ENCODE results near the gene MEAK7. TPM values are rescaled to one million over a fixed set of nuclear protein-coding genes. Genes with fewer than 3 reads are reported as not detected.

Gene MEAK7
- total RNA-seq, 1 experiment from 2014 or later, result 62.3 TPM

GRCh38 chr16:84460406-84461028, 43.9 kb downstream of the MEAK7 start:
- Mint-ChIP-seq H3K36me3 (ENCODE audit: insufficient read depth, unreplicated experiment) (peaks cover 42% of the 10 kb centered on the region), H3K9me3 (ENCODE audit: unreplicated experiment) (no peaks in the 10 kb centered on the region), H3K4me1 (ENCODE audit: insufficient read depth, unreplicated experiment) (peaks cover 6% of the 10 kb centered on the region), H3K27ac (ENCODE audit: low read depth, unreplicated experiment) (no peak overlapping the region), H3K27me3 (ENCODE audit: insufficient read depth, unreplicated experiment) (no peaks in the 10 kb centered on the region), H3K4me3 (ENCODE audit: unreplicated experiment) (no peak overlapping the region)
- TF ChIP-seq CTCF (IDR thresholded peaks at IDR 0.05; ENCODE audit: unreplicated experiment), result no peak
- intact Hi-C loops (cut with micrococcal nuclease), result no loop called here
- ChIA-PET POLR2A (interaction anchor here (0.6 to 0.7 kb wide), 2 partner anchors 31 to 250 kb away, joined by 3 read pairs; no protein-coding TSS in a partner anchor), CTCF (interaction anchor here (1.3 kb wide), 1 partner anchor 45 kb away, joined by 6 read pairs; no protein-coding TSS in a partner anchor)
- BruUV-seq (replicated peaks), result no TSS peak
- no peak for DNase-seq (ENCODE audit: unreplicated experiment)

GRCh38 chr16:84459941-84460405, 44.5 kb downstream of the MEAK7 start:
- no TSS peak for BruUV-seq (replicated peaks)
- DNase-seq (ENCODE audit: unreplicated experiment), result no peak
- peaks cover 36% of the 10 kb centered on the region for H3K36me3 Mint-ChIP-seq (ENCODE audit: insufficient read depth, unreplicated experiment)
- TF ChIP-seq CTCF (IDR thresholded peaks at IDR 0.05; ENCODE audit: unreplicated experiment), result no peak
- intact Hi-C loops (cut with micrococcal nuclease), result no loop called here
- no peaks in the 10 kb centered on the region for H3K27me3 Mint-ChIP-seq (ENCODE audit: insufficient read depth, unreplicated experiment)
- no peak overlapping the region for H3K4me3 Mint-ChIP-seq (ENCODE audit: unreplicated experiment)
- no peak overlapping the region for H3K27ac Mint-ChIP-seq (ENCODE audit: low read depth, unreplicated experiment)
- peaks cover 6% of the 10 kb centered on the region for H3K4me1 Mint-ChIP-seq (ENCODE audit: insufficient read depth, unreplicated experiment)
- ChIA-PET POLR2A (interaction anchor here (0.6 kb wide), 2 partner anchors 30 to 116 kb away, joined by 3 read pairs; no protein-coding TSS in a partner anchor), CTCF (interaction anchor here (1.3 kb wide), 1 partner anchor 46 kb away, joined by 6 read pairs; no protein-coding TSS in a partner anchor)
- no peaks in the 10 kb centered on the region for H3K9me3 Mint-ChIP-seq (ENCODE audit: unreplicated experiment)

GRCh38 chr16:84459533-84459894, 44.9 kb downstream of the MEAK7 start:
- H3K4me1 Mint-ChIP-seq (ENCODE audit: insufficient read depth, unreplicated experiment), result peaks cover 6% of the 10 kb centered on the region
- CTCF ChIA-PET, result interaction anchor here (1.3 kb wide), 1 partner anchor 46 kb away, joined by 6 read pairs; no protein-coding TSS in a partner anchor
- TF ChIP-seq CTCF (IDR thresholded peaks at IDR 0.05; ENCODE audit: unreplicated experiment), result no peak

GRCh38 chr16:84458606-84459532, 45.6 kb downstream of the MEAK7 start:
- H3K27ac Mint-ChIP-seq (ENCODE audit: low read depth, unreplicated experiment), result no peak overlapping the region

More at GRCh38 chr16:84459533-84459894, 44.9 kb downstream of the MEAK7 start:
- no TSS peak for BruUV-seq (replicated peaks)
- H3K27me3 Mint-ChIP-seq (ENCODE audit: insufficient read depth, unreplicated experiment), result no peaks in the 10 kb centered on the region
- peaks cover 32% of the 10 kb centered on the region for H3K36me3 Mint-ChIP-seq (ENCODE audit: insufficient read depth, unreplicated experiment)
- no peak overlapping the region for H3K4me3 Mint-ChIP-seq (ENCODE audit: unreplicated experiment)
- no peak overlapping the region for H3K27ac Mint-ChIP-seq (ENCODE audit: low read depth, unreplicated experiment)
- intact Hi-C loops (cut with micrococcal nuclease), result no loop called here
- DNase-seq (ENCODE audit: unreplicated experiment), result no peak
- POLR2A ChIA-PET, result interaction anchor here (0.6 kb wide), 2 partner anchors 30 to 116 kb away, joined by 3 read pairs; no protein-coding TSS in a partner anchor
- no peaks in the 10 kb centered on the region for H3K9me3 Mint-ChIP-seq (ENCODE audit: unreplicated experiment)

More at GRCh38 chr16:84458606-84459532, 45.6 kb downstream of the MEAK7 start:
- no peak for TF ChIP-seq CTCF (IDR thresholded peaks at IDR 0.05; ENCODE audit: unreplicated experiment)
- DNase-seq (ENCODE audit: unreplicated experiment), result no peak
- no TSS peak for BruUV-seq (replicated peaks)
- Mint-ChIP-seq H3K36me3 (ENCODE audit: insufficient read depth, unreplicated experiment) (peaks cover 25% of the 10 kb centered on the region), H3K9me3 (ENCODE audit: unreplicated experiment) (no peaks in the 10 kb centered on the region), H3K4me3 (ENCODE audit: unreplicated experiment) (no peak overlapping the region), H3K4me1 (ENCODE audit: insufficient read depth, unreplicated experiment) (peaks cover 6% of the 10 kb centered on the region), H3K27me3 (ENCODE audit: insufficient read depth, unreplicated experiment) (no peaks in the 10 kb centered on the region)
- ChIA-PET CTCF (no interaction called here), POLR2A (no interaction called here)
- intact Hi-C loops (cut with micrococcal nuclease), result no loop called here

Measured in MCF 10A (cell line).